MM.1S (cell line): ENCODE results near the gene ZNF345.

Source experiments
- DNase-seq: peaks from one replicate; pipeline ENCODE4 v3.0.0-alpha.2; 2015
- H2AFZ ChIP-seq: fragments of 300-600 bp; sonication (generic); 2 replicates; pipeline ENCODE4 v1.6.0; 2016; ENCODE audit warnings: antibody characterized with exemption, low read length
- H3F3A ChIP-seq: fragments of 300-600 bp; sonication (generic); 2 replicates; pipeline ENCODE4 v1.6.1; 2016; ENCODE audit warnings: mild to moderate bottlenecking, antibody characterized with exemption, low read length, moderate library complexity, mixed read lengths; ENCODE audit not compliant: insufficient read depth
- H3K27ac ChIP-seq: fragments of 300-600 bp; sonication (generic); 2 replicates; pipeline ENCODE4 v1.5.1; 2016; ENCODE audit warnings: mild to moderate bottlenecking, low read length
- H3K27me3 ChIP-seq: fragments of 300-600 bp; sonication (generic); replicated peaks from 2 replicates; pipeline ENCODE4 v1.6.0; 2016; ENCODE audit warnings: low read length; ENCODE audit not compliant: insufficient read depth
- H3K36me3 ChIP-seq: fragments of 300-600 bp; sonication (generic); replicated peaks from 2 replicates; pipeline ENCODE4 v1.6.1; 2016; ENCODE audit warnings: mild to moderate bottlenecking, low read length, mixed read lengths; ENCODE audit not compliant: insufficient read depth
- H3K4me1 ChIP-seq: fragments of 300-600 bp; sonication (generic); 2 replicates; pipeline ENCODE4 v1.6.1; 2016; ENCODE audit warnings: low read length, mixed read lengths
- H3K4me2 ChIP-seq: fragments of 300-600 bp; sonication (generic); 2 replicates; pipeline ENCODE4 v1.6.0; 2016; ENCODE audit warnings: low read depth, low read length
- H3K4me3 ChIP-seq: fragments of 300-600 bp; sonication (generic); 2 replicates; pipeline ENCODE4 v1.5.1; 2016; ENCODE audit warnings: low read length, mixed read lengths
- H3K79me2 ChIP-seq: fragments of 300-600 bp; sonication (generic); 2 replicates; pipeline ENCODE4 v1.6.1; 2016; ENCODE audit warnings: mixed run types, low read length, mixed read lengths
- H3K9ac ChIP-seq: fragments of 300-600 bp; sonication (generic); 2 replicates; pipeline ENCODE4 v1.6.1; 2016; ENCODE audit warnings: low read length, mixed read lengths
- H3K9me2 ChIP-seq: fragments of 300-600 bp; sonication (generic); replicated peaks from 2 replicates; pipeline ENCODE4 v1.6.1; 2016; ENCODE audit warnings: mild to moderate bottlenecking, low read length, mixed read lengths; ENCODE audit not compliant: insufficient read depth
- H3K9me3 ChIP-seq: fragments of 300-600 bp; sonication (generic); replicated peaks from 2 replicates; pipeline ENCODE4 v1.6.1; 2016; ENCODE audit warnings: mild to moderate bottlenecking, low read length, mixed read lengths; ENCODE audit not compliant: insufficient read depth
- H4K20me1 ChIP-seq: fragments of 300-600 bp; sonication (generic); 2 replicates; pipeline ENCODE4 v1.6.1; 2016; ENCODE audit warnings: mild to moderate bottlenecking, low read length, moderate library complexity, mixed read lengths; ENCODE audit not compliant: insufficient read depth
- EZH2 ChIP-seq: fragments of 300-600 bp; sonication (generic); optimal IDR thresholded peaks from 2 replicates; pipeline ENCODE3; 2017; ENCODE audit warnings: low read depth, mild to moderate bottlenecking, antibody characterized with exemption, low read length, mixed read lengths
- EZH2phosphoT487 ChIP-seq: fragments of 300-600 bp; sonication (generic); IDR thresholded peaks from 2 replicates; pipeline ENCODE4 v1.6.1; 2018; ENCODE audit warnings: antibody characterized with exemption, low read length
- TF ChIP-seq, protein P1 (sequence below): fragments of 300-600 bp; sonication (generic); IDR thresholded peaks from 2 replicates; pipeline ENCODE4 v1.5.1; 2016; ENCODE audit warnings: antibody characterized with exemption, low read length, mixed read lengths

Gene ZNF345

DNA sequence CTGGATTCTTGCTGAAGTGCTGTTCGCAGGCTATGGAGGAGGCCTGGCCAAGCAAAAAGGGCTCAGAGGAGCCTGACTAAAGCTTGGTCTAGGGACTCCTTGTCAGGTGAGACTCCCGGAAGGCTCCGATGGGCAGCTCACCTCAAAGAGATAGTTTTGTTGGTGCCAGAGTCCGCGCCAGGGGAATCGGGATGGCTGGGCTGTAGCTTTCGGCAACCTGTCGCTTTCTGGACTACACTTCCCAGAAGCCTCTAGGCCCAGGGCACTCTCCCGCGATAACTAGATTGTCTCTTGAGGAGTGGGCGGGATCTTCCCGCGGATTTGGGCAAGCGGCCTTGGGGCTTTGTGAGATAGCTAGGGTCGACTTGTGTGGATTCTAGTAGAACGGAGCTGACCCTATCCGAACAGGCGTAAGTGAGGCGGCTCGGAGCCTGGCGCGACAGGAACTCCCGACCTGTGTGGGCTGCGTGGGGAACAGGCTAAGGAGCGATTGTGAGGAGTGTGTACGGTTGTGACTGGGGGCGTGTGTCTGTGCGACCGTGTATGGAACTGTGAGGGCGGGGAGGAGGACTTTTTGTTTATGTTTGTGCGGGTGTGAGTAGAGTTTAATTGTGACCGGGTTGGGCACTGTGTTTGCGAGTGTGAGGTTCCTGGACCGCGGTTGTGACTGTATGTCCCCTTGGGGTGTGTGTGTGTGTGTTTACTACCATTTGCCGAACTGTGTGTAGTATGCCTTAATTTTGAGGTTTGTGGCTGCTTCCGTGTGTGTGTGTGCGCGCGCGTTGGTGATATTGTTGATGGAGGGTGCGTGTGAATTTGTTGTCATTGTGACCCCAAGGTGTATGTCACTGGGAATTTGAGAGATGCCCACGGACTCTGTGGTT is at the start of gene ZNF345:
TSS of gene ZNF345 (plus strand) at position 318 of the 884 bp plus-strand sequence. CDS start 25,955 bp downstream, outside the sequence.
- peak within 1 kb of the TSS; percentile 44; the same call in 1 of the 2 replicates for H3K9ac ChIP-seq
- peak within 1 kb of the TSS; percentile 59; the same call in 1 of the 2 replicates for H3K4me2 ChIP-seq
- no peaks in the 10 kb centered on the region for H3K36me3 ChIP-seq

DNA sequence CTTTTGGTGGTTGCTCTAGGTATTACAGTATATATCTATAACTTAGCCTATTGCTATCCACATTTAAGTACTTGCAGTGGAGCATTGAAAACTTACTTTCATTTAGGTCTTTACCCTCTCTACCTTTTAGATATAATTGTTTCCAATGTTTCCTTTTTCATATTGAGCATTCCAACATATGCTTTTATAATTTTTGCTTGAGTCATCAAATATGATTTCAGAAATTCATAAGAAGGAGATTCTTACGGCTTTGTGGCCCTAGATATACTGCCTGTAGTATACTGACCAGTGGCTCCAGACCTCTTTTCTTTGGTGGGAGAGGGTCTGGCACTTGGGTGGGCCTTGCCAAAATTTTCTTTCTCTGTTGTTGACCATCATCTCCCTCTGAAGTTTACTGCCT is 45.3 kb upstream of the ZNF345 start:
- Histone ChIP-seq H3F3A (no peaks in the 10 kb centered on the region), H3K36me3 (no peaks in the 10 kb centered on the region), H2AFZ (no peak overlapping the region), H3K27me3 (no peaks in the 10 kb centered on the region), H3K9me3 (no peaks in the 10 kb centered on the region), H4K20me1 (no peaks in the 10 kb centered on the region), H3K79me2 (no peaks in the 10 kb centered on the region), H3K27ac (no peak overlapping the region), H3K9ac (no peak overlapping the region), H3K4me1 (no peaks in the 10 kb centered on the region), H3K4me2 (no peak overlapping the region), H3K9me2 (no peaks in the 10 kb centered on the region), H3K4me3 (no peak overlapping the region)
- DNase-seq, result no peak
- TF ChIP-seq EZH2phosphoT487 (no peak), EZH2 (no peak)
- TF ChIP-seq, protein P1, sequence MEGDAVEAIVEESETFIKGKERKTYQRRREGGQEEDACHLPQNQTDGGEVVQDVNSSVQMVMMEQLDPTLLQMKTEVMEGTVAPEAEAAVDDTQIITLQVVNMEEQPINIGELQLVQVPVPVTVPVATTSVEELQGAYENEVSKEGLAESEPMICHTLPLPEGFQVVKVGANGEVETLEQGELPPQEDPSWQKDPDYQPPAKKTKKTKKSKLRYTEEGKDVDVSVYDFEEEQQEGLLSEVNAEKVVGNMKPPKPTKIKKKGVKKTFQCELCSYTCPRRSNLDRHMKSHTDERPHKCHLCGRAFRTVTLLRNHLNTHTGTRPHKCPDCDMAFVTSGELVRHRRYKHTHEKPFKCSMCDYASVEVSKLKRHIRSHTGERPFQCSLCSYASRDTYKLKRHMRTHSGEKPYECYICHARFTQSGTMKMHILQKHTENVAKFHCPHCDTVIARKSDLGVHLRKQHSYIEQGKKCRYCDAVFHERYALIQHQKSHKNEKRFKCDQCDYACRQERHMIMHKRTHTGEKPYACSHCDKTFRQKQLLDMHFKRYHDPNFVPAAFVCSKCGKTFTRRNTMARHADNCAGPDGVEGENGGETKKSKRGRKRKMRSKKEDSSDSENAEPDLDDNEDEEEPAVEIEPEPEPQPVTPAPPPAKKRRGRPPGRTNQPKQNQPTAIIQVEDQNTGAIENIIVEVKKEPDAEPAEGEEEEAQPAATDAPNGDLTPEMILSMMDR, result no peak

More for the DNA sequence above, at the start of gene ZNF345:
- TF ChIP-seq EZH2phosphoT487, result no peak
- TF ChIP-seq, protein P1, result no peak
- no peak for TF ChIP-seq EZH2
- H4K20me1 ChIP-seq, result no peaks in the 10 kb centered on the region
- H2AFZ ChIP-seq, result peak within 1 kb of the TSS; percentile 92
- H3K79me2 ChIP-seq, result no peaks in the 10 kb centered on the region
- H3F3A ChIP-seq, result no peaks in the 10 kb centered on the region
- peak; percentile 82 for DNase-seq
- H3K9me2 ChIP-seq, result no peaks in the 10 kb centered on the region
- no peaks in the 10 kb centered on the region for H3K27me3 ChIP-seq
- no peaks in the 10 kb centered on the region for H3K4me1 ChIP-seq
- peak within 1 kb of the TSS; percentile 66 for H3K4me3 ChIP-seq
- H3K27ac ChIP-seq, result no peak within 1 kb of the TSS
- no peaks in the 10 kb centered on the region for H3K9me3 ChIP-seq

DNA sequence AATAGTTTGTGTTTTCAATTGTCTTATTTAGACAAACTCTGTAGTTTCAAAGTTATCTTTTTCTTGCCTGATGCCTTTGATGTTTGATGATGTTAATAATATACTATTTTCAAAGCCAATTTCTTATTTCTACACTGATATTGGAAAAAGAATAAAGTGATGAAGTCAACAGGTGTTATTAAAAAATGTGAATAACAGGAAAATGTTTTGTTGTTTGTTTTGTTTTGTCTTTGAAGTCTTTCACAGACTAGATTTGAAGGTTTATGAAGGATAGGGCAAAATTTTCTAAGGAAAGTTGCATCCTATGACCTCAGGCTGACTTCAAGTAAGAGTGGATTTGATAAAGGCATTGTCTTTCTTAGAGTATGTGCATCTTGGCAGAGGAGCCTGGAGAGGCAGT is 43.6 kb upstream of the ZNF345 start:
- DNase-seq, result no peak
- H3K27ac ChIP-seq, result no peak overlapping the region
- no peaks in the 10 kb centered on the region for H4K20me1 ChIP-seq
- no peaks in the 10 kb centered on the region for H3K27me3 ChIP-seq
- H2AFZ ChIP-seq, result no peak overlapping the region
- H3K9me3 ChIP-seq, result no peaks in the 10 kb centered on the region
- H3K4me1 ChIP-seq, result no peaks in the 10 kb centered on the region
- no peak overlapping the region for H3K9ac ChIP-seq
- no peaks in the 10 kb centered on the region for H3K36me3 ChIP-seq
- no peak overlapping the region for H3K4me2 ChIP-seq
- no peak overlapping the region for H3K4me3 ChIP-seq
- no peaks in the 10 kb centered on the region for H3K9me2 ChIP-seq
- H3K79me2 ChIP-seq, result no peaks in the 10 kb centered on the region
- TF ChIP-seq EZH2, result no peak
- TF ChIP-seq, protein P1, result no peak
- TF ChIP-seq EZH2phosphoT487, result no peak
- no peaks in the 10 kb centered on the region for H3F3A ChIP-seq
